ENCODE data around the gene NCOR2. TPM values are rescaled to one million over a fixed set of nuclear protein-coding genes. Genes with fewer than 3 reads are reported as not detected.

The NCOR2 gene
- total and polyA plus RNA-seq, 2 of the 4 experiments (the other 2 are of a cell fraction), result 12.9 to 40.8 TPM

- Histone ChIP-seq H4K91ac (ENCODE audit: insufficient read depth, low read depth, low read length) (no peak overlapping the region), H3K14ac (replicated peaks; ENCODE audit: low read depth, low read length) (no peak overlapping the region), H2BK5ac (ENCODE audit: low read depth, low read length, poor library complexity, severe bottlenecking) (no peak overlapping the region), H2AK5ac (ENCODE audit: low read depth, low read length) (no peak overlapping the region), H2BK15ac (ENCODE audit: low read depth, low read length) (no peak overlapping the region), H3K9me3 (ENCODE audit: control insufficient read depth, insufficient read depth, low read length) (no peaks in the 10 kb centered on the region), H2BK20ac (ENCODE audit: low read depth, low read length) (no peak overlapping the region), H3K4me2 (ENCODE audit: low read depth, low read length) (no peak overlapping the region), H4K20me1 (ENCODE audit: insufficient read depth, low read length) (peaks cover 89% of the 10 kb centered on the region), H3K18ac (ENCODE audit: low read depth, low read length) (no peak overlapping the region), H2AFZ (replicated peaks; ENCODE audit: low read length, poor library complexity) (no peak overlapping the region), H2AK9ac (replicated peaks; ENCODE audit: low read depth, low read length, poor library complexity) (no peak overlapping the region), H3K4me1 (ENCODE audit: control insufficient read depth, insufficient read depth, low read length) (peaks cover 14% of the 10 kb centered on the region; the same call in 1 of the 2 replicates), H3K23ac (ENCODE audit: low read depth, low read length) (no peak overlapping the region), H3K36me3 (ENCODE audit: control insufficient read depth, insufficient read depth, low read length) (no peaks in the 10 kb centered on the region), H3K79me1 (ENCODE audit: low read depth in 1 of 2, low read length in 2 of 2) (peaks cover 11 to 75% of the 10 kb centered on the region in 2 experiments), H3K9ac (ENCODE audit: low read depth, low read length) (no peak overlapping the region), H3K4me3 (ENCODE audit: insufficient read depth, low read depth, low read length) (no peak overlapping the region), H3K27ac (ENCODE audit: insufficient read depth, low read length) (no peak overlapping the region), H4K8ac (ENCODE audit: low read depth in 2 of 2, low read length in 2 of 2) (no peak overlapping the region), H3K4ac (ENCODE audit: low read depth, low read length) (no peak overlapping the region), H3K9me1 (ENCODE audit: insufficient read depth, low read length) (peaks cover 10% of the 10 kb centered on the region; the same call in 1 of the 2 replicates), H3K27me3 (ENCODE audit: control insufficient read depth, insufficient read depth, low read length) (no peaks in the 10 kb centered on the region), H4K5ac (ENCODE audit: low read depth, low read length) (no peak overlapping the region), H2BK120ac (ENCODE audit: low read depth, low read length) (no peak overlapping the region), H3K56ac (ENCODE audit: extremely low read depth, insufficient read depth, low read length) (no peak overlapping the region)
- ChIA-PET POLR2A (ENCODE audit: unreplicated experiment) (no interaction called here), CTCF (interaction anchor here (1.5 kb wide), 1 partner anchor 173 kb away, joined by 3 read pairs; no protein-coding TSS in a partner anchor)
- ATAC-seq (ENCODE audit: low read depth) (no peak), DNase-seq (no peak)
- dilution Hi-C loops (cut with HindIII; ENCODE audit: low sequenced_read_pairs, unreplicated experiment), result no loop called here
- no TSS peak for BruUV-seq (replicated peaks)
- TF ChIP-seq SMC3 (IDR thresholded peaks at IDR 0.05; ENCODE audit: low read depth, low read length) (no peak), BHLHE40 (IDR thresholded peaks at IDR 0.05; ENCODE audit: low read depth, low read length) (no peak), FOS (IDR thresholded peaks at IDR 0.05; ENCODE audit: low read depth, low read length) (no peak), RCOR1 (IDR thresholded peaks at IDR 0.05; ENCODE audit: insufficient replicate concordance, low read length) (no peak), RAD21 (IDR thresholded peaks at IDR 0.05; ENCODE audit: low read length) (no peak), CTCF (conservative IDR thresholded peaks at IDR 0.05; ENCODE audit: low read depth, low read length) (no peak), MXI1 (IDR thresholded peaks at IDR 0.05; ENCODE audit: borderline replicate concordance, low read depth, low read length) (no peak), MAZ (IDR thresholded peaks at IDR 0.05; ENCODE audit: borderline replicate concordance, low read depth, low read length) (no peak), MAFK (IDR thresholded peaks at IDR 0.05; ENCODE audit: low read depth, low read length) (no peak), USF2 (IDR thresholded peaks at IDR 0.05; ENCODE audit: low read depth, low read length) (no peak)
- intact Hi-C loops (cut with micrococcal nuclease), result no loop called here
- in situ Hi-C loops (cut with MboI; ENCODE audit: low sequenced_read_pairs), result loop anchor here (10.0 kb wide), 1 partner anchor 178 kb away; no protein-coding TSS in a partner anchor
- WGBS, 2 experiments (ENCODE audit: extremely low coverage in 2 of 2, insufficient read length in 1 of 2), result 100% methylated on average over 2 of the region's 4 CpGs; no CpG with 5 or more reads in 1 of the 2 experiments
Observed at GRCh38 chr12:124562796-124563181, 4.6 kb downstream of the NCOR2 start.

Measured in IMR-90 (cell line).